Astrocyte (in vitro differentiated cells and primary cell): Measurements from ENCODE around the gene ACTN1. TPM values are rescaled to one million over a fixed set of nuclear protein-coding genes. Genes with fewer than 3 reads are reported as not detected.

Source experiments
- DNase-seq: peaks from one replicate; pipeline ENCODE4 v3.0.0-alpha.2; 2010; ENCODE audit warnings: low read depth
- FAIRE-seq: peaks from 2 replicates; lab custom pipeline; 2011; peaks lifted over from hg19 to GRCh38; lab: Jason Lieb, UNC
- H2AFZ ChIP-seq: 2 replicates; pipeline ENCODE4 v1.6.0; 2012; ENCODE audit warnings: low read depth, low read length, inconsistent platforms
- H3K27ac ChIP-seq: 2 replicates; pipeline ENCODE4 v1.5.1; 2011; ENCODE audit warnings: low read depth, low read length, inconsistent platforms
- H3K27me3 ChIP-seq: 2 replicates; pipeline ENCODE4 v1.6.0; 2011; ENCODE audit warnings: low read length, inconsistent platforms; ENCODE audit not compliant: insufficient read depth
- H3K36me3 ChIP-seq: 2 replicates; pipeline ENCODE4 v1.5.1; 2011; ENCODE audit warnings: low read length, inconsistent platforms; ENCODE audit not compliant: insufficient read depth
- H3K4me1 ChIP-seq: 2 replicates; pipeline ENCODE4 v1.5.1; 2011; ENCODE audit warnings: low read length, inconsistent platforms; ENCODE audit not compliant: insufficient read depth
- H3K4me2 ChIP-seq: 2 replicates; pipeline ENCODE4 v1.6.0; 2012; ENCODE audit warnings: low read length, inconsistent platforms
- H3K4me3 ChIP-seq: 2 replicates; pipeline ENCODE4 v1.5.1; 2011; ENCODE audit warnings: low read depth, mild to moderate bottlenecking, low read length, inconsistent platforms; ENCODE audit not compliant: insufficient read depth
- H3K79me2 ChIP-seq: 2 replicates; pipeline ENCODE4 v1.6.0; 2012; ENCODE audit warnings: mild to moderate bottlenecking, low read length, inconsistent platforms; ENCODE audit not compliant: insufficient read depth
- H3K9ac ChIP-seq: 2 replicates; pipeline ENCODE4 v1.6.0; 2012; ENCODE audit warnings: mild to moderate bottlenecking, low read length, inconsistent platforms
- H3K9me3 ChIP-seq: 2 replicates; pipeline ENCODE4 v1.5.1; 2012; ENCODE audit warnings: low read depth, mild to moderate bottlenecking, low read length, inconsistent platforms; ENCODE audit not compliant: insufficient read depth
- H4K20me1 ChIP-seq: 2 replicates; pipeline ENCODE4 v1.6.0; 2012; ENCODE audit warnings: low read length, inconsistent platforms; ENCODE audit not compliant: insufficient read depth
- H3K27ac Mint-ChIP-seq: one replicate; pipeline ENCODE4 v1.8.0; 2021; ENCODE audit warnings: mild to moderate bottlenecking, mixed read lengths; ENCODE audit not compliant: unreplicated experiment
- H3K27me3 Mint-ChIP-seq: one replicate; pipeline ENCODE4 v1.8.0; 2021; ENCODE audit warnings: low read depth, mixed read lengths; ENCODE audit not compliant: unreplicated experiment
- H3K36me3 Mint-ChIP-seq: one replicate; pipeline ENCODE4 v1.8.0; 2021; ENCODE audit warnings: low read depth, mixed read lengths; ENCODE audit not compliant: unreplicated experiment
- H3K4me1 Mint-ChIP-seq: one replicate; pipeline ENCODE4 v1.8.0; 2021; ENCODE audit warnings: low read depth, mixed read lengths; ENCODE audit not compliant: unreplicated experiment
- H3K4me3 Mint-ChIP-seq: one replicate; pipeline ENCODE4 v1.8.0; 2021; ENCODE audit warnings: mild to moderate bottlenecking, moderate library complexity, mixed read lengths; ENCODE audit not compliant: unreplicated experiment
- H3K9me3 Mint-ChIP-seq: one replicate; pipeline ENCODE4 v1.8.0; 2021; ENCODE audit warnings: mild to moderate bottlenecking, mixed read lengths; ENCODE audit not compliant: unreplicated experiment
- CTCF ChIP-seq: IDR thresholded peaks from 2 replicates; pipeline ENCODE4 v1.5.1; 2011; ENCODE audit warnings: low read depth, mild to moderate bottlenecking, inconsistent platforms, low read length, moderate library complexity; ENCODE audit not compliant: insufficient read depth
- EZH2 ChIP-seq: IDR thresholded peaks from 2 replicates; pipeline ENCODE4 v1.6.1; 2012; ENCODE audit warnings: mild to moderate bottlenecking, low read length, inconsistent platforms; ENCODE audit not compliant: insufficient read depth
- total RNA-seq: library from RNA; stranded (reverse); gene quantifications from 2 replicates; pipeline ENCODE4 v1.2.1, GENCODE V29; 2021

ACTN1 gene
- total RNA-seq, 1 donor from 2014 or later, result 1,163 TPM

GRCh38 chr14:68836082-68836481 is 143.0 kb downstream of the ACTN1 start:
- no peak for DNase-seq
- Histone ChIP-seq H3K4me1 (peaks cover 4% of the 10 kb centered on the region), H3K79me2 (no peaks in the 10 kb centered on the region), H3K4me2 (no peak overlapping the region), H3K4me3 (no peak overlapping the region), H3K36me3 (peaks cover 21% of the 10 kb centered on the region), H3K9ac (no peak overlapping the region), H3K9me3 (no peaks in the 10 kb centered on the region), H4K20me1 (no peaks in the 10 kb centered on the region), H3K27ac (no peak overlapping the region), H3K27me3 (no peaks in the 10 kb centered on the region), H2AFZ (no peak overlapping the region)
- Mint-ChIP-seq H3K27ac (no peak overlapping the region), H3K4me1 (no peaks in the 10 kb centered on the region), H3K4me3 (no peak overlapping the region), H3K27me3 (no peaks in the 10 kb centered on the region), H3K36me3 (peaks cover 61% of the 10 kb centered on the region), H3K9me3 (peaks cover 22% of the 10 kb centered on the region)
- no peak for FAIRE-seq
- TF ChIP-seq CTCF (no peak), EZH2 (no peak)

- no peak overlapping the region for H3K9ac ChIP-seq
- TF ChIP-seq EZH2 (no peak), CTCF (no peak)
- no peak overlapping the region for H3K4me2 ChIP-seq
- H3K27ac Mint-ChIP-seq, result no peak overlapping the region
- no peak overlapping the region for H3K4me3 ChIP-seq
- H3K27me3 Mint-ChIP-seq, result no peaks in the 10 kb centered on the region
- H3K4me1 Mint-ChIP-seq, result no peaks in the 10 kb centered on the region
- no peak overlapping the region for H3K27ac ChIP-seq
- DNase-seq, result no peak
- peaks cover 22% of the 10 kb centered on the region for H3K9me3 Mint-ChIP-seq
- no peak overlapping the region for H2AFZ ChIP-seq
- FAIRE-seq, result no peak
- H3K4me1 ChIP-seq, result no peaks in the 10 kb centered on the region
- H3K4me3 Mint-ChIP-seq, result no peak overlapping the region
- peaks cover 54% of the 10 kb centered on the region for H3K36me3 Mint-ChIP-seq
- peaks cover 15% of the 10 kb centered on the region for H3K36me3 ChIP-seq
- H3K27me3 ChIP-seq, result no peaks in the 10 kb centered on the region
- no peaks in the 10 kb centered on the region for H3K9me3 ChIP-seq
- no peaks in the 10 kb centered on the region for H4K20me1 ChIP-seq
- no peaks in the 10 kb centered on the region for H3K79me2 ChIP-seq
Measured at GRCh38 chr14:68834816-68835215, 144.3 kb downstream of the ACTN1 start.

- H3K9me3 Mint-ChIP-seq, result no peaks in the 10 kb centered on the region
- H3K4me1 Mint-ChIP-seq, result no peaks in the 10 kb centered on the region
- no peak overlapping the region for H3K27ac Mint-ChIP-seq
Measured at GRCh38 chr14:68828698-68829097, 150.4 kb downstream of the ACTN1 start.

More at GRCh38 chr14:68828698-68829097, 150.4 kb downstream of the ACTN1 start:
- H3K27me3 Mint-ChIP-seq, result no peaks in the 10 kb centered on the region
- H3K4me3 ChIP-seq, result no peak overlapping the region
- H4K20me1 ChIP-seq, result no peaks in the 10 kb centered on the region
- TF ChIP-seq EZH2, result no peak
- no peak for TF ChIP-seq CTCF
- no peaks in the 10 kb centered on the region for H3K9me3 ChIP-seq
- FAIRE-seq, result no peak
- H3K9ac ChIP-seq, result no peak overlapping the region
- H3K79me2 ChIP-seq, result no peaks in the 10 kb centered on the region
- H2AFZ ChIP-seq, result no peak overlapping the region
- DNase-seq, result no peak
- H3K4me2 ChIP-seq, result no peak overlapping the region
- no peaks in the 10 kb centered on the region for H3K27me3 ChIP-seq
- H3K36me3 Mint-ChIP-seq, result peaks cover 14% of the 10 kb centered on the region
- H3K27ac ChIP-seq, result no peak overlapping the region
- H3K4me3 Mint-ChIP-seq, result no peak overlapping the region
- H3K4me1 ChIP-seq, result no peaks in the 10 kb centered on the region
- H3K36me3 ChIP-seq, result no peaks in the 10 kb centered on the region
